ENCODE results near the gene KCNC1.

KCNC1 gene

DNA sequence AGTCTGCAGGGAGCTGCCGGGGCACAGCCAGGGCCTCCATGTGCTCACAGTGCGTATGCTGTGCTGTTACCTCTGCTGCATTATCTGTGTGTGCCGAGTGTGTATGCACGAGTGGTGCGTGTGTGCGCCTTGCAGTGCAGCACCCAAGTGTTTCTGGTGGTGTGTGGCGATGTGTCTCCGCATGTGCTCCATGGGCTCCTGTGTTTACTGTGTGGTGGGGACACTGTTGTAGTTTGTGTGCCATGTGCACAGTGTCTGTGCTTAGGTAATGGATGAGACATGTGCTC is 31.4 kb downstream of the KCNC1 start:
- FAIRE-seq, result no peak
- no peak for TF ChIP-seq CTCF (IDR thresholded peaks at IDR 0.05; ENCODE audit: insufficient read depth, missing control alignments)
- DNase-seq (ENCODE audit: insufficient read length, low spot score), result no peak

DNA sequence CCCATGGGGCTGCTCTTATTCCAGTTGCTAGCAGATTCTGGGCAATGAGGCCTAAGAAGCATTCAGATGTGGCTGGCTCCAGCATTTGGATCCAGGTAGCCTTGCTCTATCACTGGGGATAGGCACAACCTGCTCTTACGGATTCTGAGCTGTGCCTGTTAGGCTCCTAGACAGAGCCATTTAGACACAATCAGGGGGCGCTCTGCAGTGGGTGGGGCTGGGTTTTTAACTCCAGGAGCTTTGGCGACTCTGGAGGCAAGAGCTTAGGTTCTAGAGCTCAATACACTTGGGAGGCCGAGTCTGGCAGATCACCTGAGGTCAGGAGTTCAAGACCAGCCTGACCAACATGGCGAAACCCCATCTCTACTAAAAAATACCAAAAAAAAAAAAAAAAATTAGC is 32.0 kb downstream of the KCNC1 start:
- TF ChIP-seq CTCF (IDR thresholded peaks at IDR 0.05; ENCODE audit: insufficient read depth, missing control alignments), result no peak

DNA sequence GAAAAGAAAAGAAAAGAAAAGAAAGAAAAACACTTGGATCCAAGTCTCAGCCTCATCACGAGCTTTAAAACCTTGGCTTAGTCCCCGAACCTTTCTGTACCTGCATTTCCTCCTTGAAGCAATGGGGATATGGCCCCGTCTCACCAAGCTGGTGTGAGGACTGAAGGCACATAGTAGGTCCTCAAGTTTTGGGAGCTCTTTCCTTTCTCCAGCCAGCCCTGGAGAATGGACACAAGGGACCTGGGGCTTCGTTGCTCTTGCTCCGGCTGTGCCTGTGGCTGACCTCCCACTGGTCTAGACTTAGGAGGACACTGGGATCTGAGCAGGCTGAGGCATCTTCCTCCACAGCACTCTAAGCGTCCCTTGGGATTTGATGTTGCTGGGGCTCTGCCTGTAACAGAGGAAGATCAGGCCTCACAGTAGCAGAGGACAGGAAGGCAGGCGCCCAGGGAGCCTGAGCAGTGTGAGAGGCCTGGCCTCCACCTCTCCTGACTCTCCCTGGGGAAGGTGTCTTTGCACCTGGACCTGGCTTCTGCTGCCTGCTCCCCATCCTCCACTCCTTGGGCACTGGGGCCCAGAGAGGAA is 32.8 kb downstream of the KCNC1 start:
- no peak for TF ChIP-seq CTCF (IDR thresholded peaks at IDR 0.05; ENCODE audit: insufficient read depth, missing control alignments)
- no peak for FAIRE-seq

More for the DNA sequence above, 32.0 kb downstream of the KCNC1 start:
- FAIRE-seq (no peak), DNase-seq (ENCODE audit: insufficient read length, low spot score) (no peak)

DNA sequence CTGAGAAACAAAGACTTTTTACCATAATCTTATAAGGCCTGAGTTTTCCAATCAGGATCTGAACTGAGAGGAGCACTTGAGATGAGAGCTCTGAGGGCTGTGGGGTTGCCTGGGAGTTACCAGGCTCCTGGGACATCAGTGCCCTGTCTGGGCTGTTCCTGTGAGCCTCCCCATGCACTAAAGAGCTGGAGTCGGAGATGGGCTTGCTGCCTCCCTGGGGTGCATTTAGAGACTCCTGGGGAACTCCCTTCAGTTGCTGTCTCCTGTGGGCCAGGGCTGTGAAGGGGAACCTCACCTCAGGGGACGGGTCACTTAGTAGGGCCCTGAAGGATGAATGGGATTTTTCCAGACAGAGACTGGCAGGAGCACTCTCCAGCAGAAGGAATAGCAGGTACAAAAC is 33.3 kb downstream of the KCNC1 start:
- no peak for TF ChIP-seq CTCF (IDR thresholded peaks at IDR 0.05; ENCODE audit: insufficient read depth, missing control alignments)
- FAIRE-seq (no peak), DNase-seq (ENCODE audit: insufficient read length, low spot score) (no peak)

More for the DNA sequence above, 32.8 kb downstream of the KCNC1 start:
- no peak for DNase-seq (ENCODE audit: insufficient read length, low spot score)

GRCh38 chr11:17768547-17768946 is 34.0 kb downstream of the KCNC1 start:
- DNase-seq (ENCODE audit: insufficient read length, low spot score) (no peak), FAIRE-seq (no peak)
- TF ChIP-seq CTCF (IDR thresholded peaks at IDR 0.05; ENCODE audit: insufficient read depth, missing control alignments), result no peak

- DNase-seq (ENCODE audit: insufficient read length, low spot score) (no peak), FAIRE-seq (no peak)
- TF ChIP-seq CTCF (IDR thresholded peaks at IDR 0.05; ENCODE audit: insufficient read depth, missing control alignments), result no peak
Measured at GRCh38 chr11:17769218-17769617, 34.6 kb downstream of the KCNC1 start.

DNA sequence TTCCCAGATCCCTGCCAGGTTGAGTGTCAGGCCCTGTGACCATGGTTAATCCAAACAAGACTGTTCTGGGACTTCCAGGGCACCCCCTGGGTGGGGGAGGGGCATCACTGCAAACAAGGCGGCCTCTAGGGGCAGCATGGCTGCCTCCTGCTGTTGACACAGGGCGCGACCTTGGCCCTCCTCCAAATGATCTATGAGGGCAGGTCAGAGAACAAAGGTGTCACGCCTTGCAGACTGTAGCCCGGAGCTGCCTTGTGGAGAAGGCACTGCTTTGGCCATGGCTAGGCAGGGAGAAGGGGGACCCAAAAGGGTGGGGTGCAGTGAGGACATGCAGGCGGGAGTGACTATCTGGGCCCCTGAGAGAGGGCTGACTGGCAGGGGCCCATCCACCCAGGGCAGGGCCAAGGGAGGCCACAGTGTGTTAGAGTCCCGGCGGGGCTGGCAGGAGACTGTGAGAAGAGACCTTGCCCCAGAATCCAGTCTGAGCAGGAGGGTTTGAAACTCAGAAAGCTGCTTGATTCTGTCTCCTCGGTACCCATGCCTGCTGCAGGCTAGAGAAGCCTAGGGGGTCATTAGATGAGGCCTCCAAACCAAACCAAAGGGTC is 35.6 kb downstream of the KCNC1 start:
- FAIRE-seq (no peak), DNase-seq (ENCODE audit: insufficient read length, low spot score) (no peak)

More for the DNA sequence above, 35.6 kb downstream of the KCNC1 start:
- no peak for TF ChIP-seq CTCF (IDR thresholded peaks at IDR 0.05; ENCODE audit: insufficient read depth, missing control alignments)
